HG02588 (cell line): ENCODE measurements around the gene PIEZO1.
"Not testable (repeated sequence)": the region's sequence is repeated elsewhere in the genome, so short reads cannot be mapped to it uniquely, and the experiment has no call there.

Experiments
- ATAC-seq: cut with Tn5 transposase; IDR thresholded peaks from one replicate; pipeline ENCODE4 v1.9.1; 2021; ENCODE audit warnings: mild to moderate bottlenecking, moderate library complexity; ENCODE audit not compliant: unreplicated experiment

PIEZO1 gene

DNA sequence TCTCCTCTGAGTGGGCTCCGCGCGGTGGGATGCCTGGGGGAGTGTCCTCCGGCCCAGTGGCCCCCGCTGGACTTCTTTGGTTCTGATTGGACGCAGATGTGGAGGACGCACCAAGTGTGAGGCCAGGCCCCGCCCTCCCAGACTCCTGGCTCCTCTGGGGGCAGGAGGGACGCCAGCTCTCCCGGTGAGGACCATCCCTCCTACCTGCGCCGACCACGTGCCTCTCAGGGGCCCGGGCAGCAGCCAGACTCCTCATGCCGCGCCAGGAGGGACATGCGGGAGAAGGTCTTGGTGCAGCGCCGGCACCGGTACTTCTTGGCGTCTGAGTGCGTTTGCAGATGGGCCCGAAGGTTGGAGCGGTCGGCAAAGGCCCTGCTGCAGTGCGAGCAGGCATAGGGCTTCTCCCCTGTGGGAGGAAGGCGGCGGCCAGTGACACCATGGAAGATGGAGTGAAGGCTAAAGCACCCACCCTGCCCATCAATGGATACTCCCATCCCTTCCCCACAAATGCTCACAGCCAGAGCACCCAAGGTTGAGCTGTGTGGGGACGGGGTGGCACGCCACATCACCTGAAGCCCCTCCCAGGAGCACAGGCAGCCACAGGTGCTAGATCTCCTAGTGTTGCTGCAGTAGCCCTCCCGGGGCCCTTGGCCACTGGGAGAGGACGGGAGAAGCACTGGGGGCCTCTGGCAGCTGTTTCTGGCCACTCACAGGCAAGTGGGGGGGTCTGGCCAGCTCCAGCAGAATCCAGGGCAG lies 106.6 kb downstream of the PIEZO1 start:
- ATAC-seq = no peak

DNA sequence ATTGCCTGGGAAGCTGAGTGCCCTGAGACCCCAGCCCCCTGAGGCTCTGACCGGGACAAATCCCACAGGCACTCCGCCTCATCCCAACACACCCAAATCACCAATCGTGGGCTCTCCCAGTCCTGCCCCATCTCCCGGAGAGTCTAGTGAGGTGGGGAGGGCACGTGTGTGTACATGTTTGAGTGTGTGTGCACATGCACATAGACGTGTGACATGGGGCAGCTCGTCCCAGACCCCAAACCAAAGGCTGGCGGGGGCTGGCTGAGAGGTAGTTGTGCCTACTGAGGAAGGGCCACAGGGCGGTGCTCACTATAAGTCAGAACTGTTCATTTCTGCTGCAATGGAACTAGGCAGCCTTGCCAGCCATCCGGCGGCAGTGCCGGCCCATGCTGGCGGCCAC lies 107.3 kb downstream of the PIEZO1 start:
- no peak for ATAC-seq

DNA sequence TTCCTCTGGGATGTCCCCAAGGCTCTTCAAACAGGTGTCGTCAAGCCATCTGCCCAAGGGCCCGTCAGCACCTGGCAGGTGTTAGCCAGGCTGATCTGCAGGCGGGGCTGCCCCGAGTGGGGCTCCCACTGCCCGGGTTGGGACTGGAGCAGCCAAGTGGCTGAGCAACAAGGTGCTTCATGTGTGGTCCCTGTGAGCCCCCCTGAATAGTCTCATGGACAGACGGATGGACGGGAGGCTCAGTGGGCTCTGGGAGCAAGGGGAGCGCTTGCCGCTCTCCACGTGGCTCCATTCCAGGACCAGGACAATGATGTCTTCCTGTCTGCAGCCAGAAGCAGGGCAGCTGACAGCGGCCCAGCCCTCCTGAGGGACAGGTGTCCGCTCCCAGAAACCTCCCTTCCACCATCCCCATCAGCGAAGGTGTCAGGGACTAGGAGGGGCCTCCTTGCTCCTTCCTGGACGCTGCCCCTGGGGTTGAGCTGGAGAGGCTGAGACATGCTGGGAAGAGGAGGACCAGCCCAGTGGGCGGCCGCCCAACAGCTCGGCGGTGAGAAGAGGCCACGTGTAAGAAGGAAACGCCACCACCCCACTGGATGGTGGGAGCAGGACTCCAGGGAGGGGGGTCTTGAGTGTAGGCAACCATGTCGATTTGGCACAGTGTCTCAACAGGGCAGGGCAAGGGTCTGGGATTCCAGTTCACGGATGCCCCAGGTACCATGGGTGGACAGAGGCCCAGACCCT lies 108.3 kb downstream of the PIEZO1 start:
- no peak for ATAC-seq

DNA sequence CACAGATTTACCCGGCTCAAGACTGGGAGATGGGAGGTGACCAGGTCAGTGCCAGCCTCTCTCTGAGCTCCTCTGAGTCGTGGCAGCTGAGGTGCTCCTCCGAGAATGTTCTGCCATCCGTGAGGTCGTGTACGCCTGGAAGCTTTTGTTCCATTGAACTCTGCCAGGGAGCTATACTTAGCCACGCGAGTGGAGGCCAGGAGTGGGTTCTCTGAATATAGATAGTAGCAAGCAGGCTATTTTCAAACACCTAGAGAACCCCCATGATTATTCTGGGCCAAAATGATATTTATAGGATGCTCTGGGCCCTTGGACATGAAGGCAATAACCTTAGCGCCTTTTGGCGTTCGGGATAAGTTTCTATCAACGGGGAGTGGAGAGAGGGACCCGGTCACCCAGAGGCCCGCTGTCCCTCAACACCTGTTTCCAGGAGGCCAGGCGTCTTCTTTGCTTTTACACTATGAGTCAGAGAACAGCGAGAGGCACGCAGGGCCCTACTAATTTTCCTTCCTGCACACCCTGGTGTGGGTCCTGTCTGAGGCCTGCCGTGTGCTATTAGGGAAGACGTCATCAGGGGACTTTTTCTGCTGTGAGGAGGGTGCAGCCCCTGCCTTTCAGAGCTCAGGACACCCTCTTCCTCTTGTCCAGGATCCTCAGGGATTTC lies 111.2 kb downstream of the PIEZO1 start:
- no peak for ATAC-seq

DNA sequence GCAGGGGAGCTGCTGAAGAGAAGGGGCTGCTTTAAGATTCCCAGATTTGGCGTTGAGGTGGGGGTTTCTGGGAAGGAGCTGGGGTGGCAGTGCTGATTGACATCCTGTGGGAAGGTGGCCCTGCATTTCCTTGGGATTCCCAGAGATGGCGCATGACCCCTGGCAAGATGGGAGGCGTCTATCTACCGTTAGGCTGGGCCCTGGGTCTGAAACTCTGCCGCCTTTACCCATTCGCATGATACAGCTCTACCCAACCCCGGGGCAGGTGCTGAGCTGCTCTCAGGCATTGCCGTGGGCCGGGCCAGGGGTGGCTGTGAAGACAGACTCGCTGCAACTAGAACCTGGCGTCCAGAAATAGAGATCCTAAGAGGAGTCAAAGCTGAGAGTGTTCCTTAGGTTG lies 112.2 kb downstream of the PIEZO1 start:
- no peak for ATAC-seq

DNA sequence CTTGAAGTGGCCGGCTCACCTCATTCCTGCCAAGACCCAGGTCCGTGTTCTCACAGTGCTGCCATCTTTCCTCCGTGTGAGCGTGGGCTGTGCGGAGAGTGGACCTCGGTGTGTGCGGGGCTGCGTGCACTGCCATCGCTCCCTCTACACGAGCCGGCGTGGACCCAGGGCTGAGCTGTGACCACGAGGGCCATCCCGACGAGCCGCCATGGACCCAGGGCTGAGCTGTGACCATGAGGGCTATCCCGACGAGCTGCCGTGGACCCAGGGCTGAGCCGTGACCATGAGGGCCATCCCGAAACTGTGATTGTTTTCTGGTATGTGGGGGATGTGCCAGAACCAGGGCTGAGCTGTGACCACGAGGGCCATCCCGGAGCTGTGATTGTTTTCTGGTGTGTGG lies 113.2 kb downstream of the PIEZO1 start:
- no peak for ATAC-seq

DNA sequence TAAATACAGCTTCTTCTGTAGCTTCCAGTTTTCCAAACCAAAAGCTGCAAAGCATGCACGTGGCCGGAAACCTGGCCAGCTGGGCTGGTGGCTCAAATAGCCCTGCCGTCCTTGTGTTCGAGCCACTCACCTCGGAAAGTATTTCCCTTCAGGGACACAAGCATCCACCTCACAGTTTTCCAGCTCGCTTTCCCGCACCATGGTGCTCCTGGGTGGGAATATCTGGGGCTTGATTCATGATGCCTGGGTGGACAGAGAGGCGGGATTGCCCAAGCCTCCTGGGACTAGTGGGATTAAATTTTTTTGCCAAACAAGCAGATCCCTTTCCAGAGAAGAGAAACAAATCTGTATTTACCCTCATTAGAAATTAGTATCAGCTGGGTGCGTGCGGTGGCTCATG lies 115.0 kb downstream of the PIEZO1 start:
- ATAC-seq = no peak

DNA sequence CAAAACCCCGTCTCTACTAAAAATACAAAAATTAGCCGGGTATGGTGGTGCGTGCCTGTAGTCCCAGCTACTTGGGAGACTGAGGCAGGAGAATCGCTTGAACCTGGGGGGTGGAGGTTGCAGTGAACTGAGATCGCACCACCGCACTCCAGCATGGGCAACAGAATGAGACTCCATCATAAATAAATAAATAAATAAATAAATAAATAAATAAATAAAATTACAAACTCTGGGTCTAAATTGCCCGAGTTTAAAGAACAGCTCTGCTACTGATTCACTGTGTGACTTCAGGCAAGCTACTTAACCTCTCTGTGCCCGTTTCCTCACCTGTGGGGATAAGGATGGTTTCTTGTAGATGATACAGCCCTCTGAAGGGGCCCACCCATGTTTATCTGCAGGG lies 115.5 kb downstream of the PIEZO1 start:
- not testable (repeated sequence) for ATAC-seq

DNA sequence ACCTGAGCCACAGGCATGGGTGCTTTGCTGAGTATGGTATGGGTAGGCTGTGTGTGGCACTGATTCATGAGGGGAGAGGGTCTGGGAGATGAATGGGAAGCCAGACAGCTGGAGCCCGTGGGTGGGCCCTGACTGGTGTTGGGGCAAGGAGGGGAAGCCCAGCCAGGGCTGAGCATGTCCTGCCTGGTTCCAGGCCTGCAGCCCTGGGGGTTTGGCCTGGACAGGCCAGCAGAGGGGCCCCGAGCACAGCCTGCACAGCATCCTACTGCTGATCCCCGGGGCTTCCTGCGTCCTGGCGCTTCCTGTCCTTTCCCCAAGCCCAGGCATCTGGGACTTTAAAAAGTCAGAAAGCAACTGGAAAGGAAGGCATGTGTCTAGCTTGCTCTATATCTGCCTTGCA lies 117.6 kb downstream of the PIEZO1 start:
- no peak for ATAC-seq

DNA sequence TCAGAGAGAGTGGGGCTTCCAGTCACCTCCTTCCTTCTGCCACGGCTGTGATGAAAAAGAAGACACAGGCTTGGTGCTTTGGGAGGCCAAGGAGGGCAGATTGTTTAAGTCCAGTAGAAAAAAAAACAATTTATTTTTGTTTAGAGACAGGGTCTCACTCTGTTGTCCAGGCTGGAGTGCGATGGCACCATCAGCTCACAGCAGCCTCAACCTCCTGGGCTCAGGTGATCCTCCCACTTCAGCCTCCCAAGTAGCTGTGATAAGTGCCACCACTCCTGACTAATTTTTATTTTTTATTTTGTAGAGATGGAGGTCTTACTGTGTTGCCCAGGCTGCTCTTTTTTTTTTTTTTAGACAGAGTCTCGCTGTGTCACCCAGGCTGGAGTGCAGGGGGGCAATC lies 119.5 kb downstream of the PIEZO1 start:
- no peak for ATAC-seq
